Measurements from ENCODE around the gene LAMA3. TPM values are rescaled to one million over a fixed set of nuclear protein-coding genes. Genes with fewer than 3 reads are reported as not detected.

Gene LAMA3
- total RNA-seq, 1 donor from 2014 or later: 0.47 TPM

DNA sequence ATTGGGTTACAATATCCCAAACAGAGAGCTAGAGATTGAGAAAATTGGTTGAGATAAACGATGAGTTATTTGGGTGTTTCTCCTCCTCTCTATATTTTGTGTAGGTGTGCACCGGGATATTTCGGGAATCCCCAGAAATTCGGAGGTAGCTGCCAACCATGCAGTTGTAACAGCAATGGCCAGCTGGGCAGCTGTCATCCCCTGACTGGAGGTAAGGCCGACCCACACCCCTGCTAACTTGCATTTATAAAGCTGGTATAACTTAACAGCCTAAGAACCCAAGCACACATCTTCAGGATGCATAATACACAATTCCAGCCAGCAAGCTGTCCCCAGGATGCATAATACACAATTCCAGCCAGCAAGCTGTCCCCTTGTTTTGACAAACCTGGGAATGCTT is 200.7 kb downstream of the LAMA3 start:
- TF ChIP-seq, protein P1, sequence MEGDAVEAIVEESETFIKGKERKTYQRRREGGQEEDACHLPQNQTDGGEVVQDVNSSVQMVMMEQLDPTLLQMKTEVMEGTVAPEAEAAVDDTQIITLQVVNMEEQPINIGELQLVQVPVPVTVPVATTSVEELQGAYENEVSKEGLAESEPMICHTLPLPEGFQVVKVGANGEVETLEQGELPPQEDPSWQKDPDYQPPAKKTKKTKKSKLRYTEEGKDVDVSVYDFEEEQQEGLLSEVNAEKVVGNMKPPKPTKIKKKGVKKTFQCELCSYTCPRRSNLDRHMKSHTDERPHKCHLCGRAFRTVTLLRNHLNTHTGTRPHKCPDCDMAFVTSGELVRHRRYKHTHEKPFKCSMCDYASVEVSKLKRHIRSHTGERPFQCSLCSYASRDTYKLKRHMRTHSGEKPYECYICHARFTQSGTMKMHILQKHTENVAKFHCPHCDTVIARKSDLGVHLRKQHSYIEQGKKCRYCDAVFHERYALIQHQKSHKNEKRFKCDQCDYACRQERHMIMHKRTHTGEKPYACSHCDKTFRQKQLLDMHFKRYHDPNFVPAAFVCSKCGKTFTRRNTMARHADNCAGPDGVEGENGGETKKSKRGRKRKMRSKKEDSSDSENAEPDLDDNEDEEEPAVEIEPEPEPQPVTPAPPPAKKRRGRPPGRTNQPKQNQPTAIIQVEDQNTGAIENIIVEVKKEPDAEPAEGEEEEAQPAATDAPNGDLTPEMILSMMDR (IDR thresholded peaks at IDR 0.05): no peak
- TF ChIP-seq EZH2 (IDR thresholded peaks at IDR 0.05): no peak
- no peak for TF ChIP-seq EZH2phosphoT487 (IDR thresholded peaks at IDR 0.05)
- H3K36me3 Mint-ChIP-seq: no peaks in the 10 kb centered on the region
- no peaks in the 10 kb centered on the region for H3F3A ChIP-seq (ENCODE audit: low read depth)
- no peaks in the 10 kb centered on the region for H3K9me3 Mint-ChIP-seq
- no peaks in the 10 kb centered on the region for H3K9me3 ChIP-seq (ENCODE audit: low read depth)
- no peak overlapping the region for H2AFZ ChIP-seq (replicated peaks)
- H3K27ac Mint-ChIP-seq: no peak overlapping the region
- peaks cover 4% of the 10 kb centered on the region for H3K27me3 Mint-ChIP-seq (ENCODE audit: insufficient read depth, low read depth)
- H4K20me1 ChIP-seq (ENCODE audit: low read depth): no peaks in the 10 kb centered on the region
- H3K27ac ChIP-seq: no peak overlapping the region
- H3K36me3 ChIP-seq: no peaks in the 10 kb centered on the region
- H3K9ac ChIP-seq: no peak overlapping the region
- no peaks in the 10 kb centered on the region for H3K79me2 ChIP-seq (ENCODE audit: low read depth)
- DNase-seq (ENCODE audit: low spot score): no peak
- no peaks in the 10 kb centered on the region for H3K27me3 ChIP-seq
- H3K4me1 Mint-ChIP-seq: no peaks in the 10 kb centered on the region
- no peak overlapping the region for H3K4me3 Mint-ChIP-seq
- peaks cover under 1% of the 10 kb centered on the region for H3K4me1 ChIP-seq
- no peak overlapping the region for H3K4me3 ChIP-seq
- H3K4me2 ChIP-seq: no peak overlapping the region

DNA sequence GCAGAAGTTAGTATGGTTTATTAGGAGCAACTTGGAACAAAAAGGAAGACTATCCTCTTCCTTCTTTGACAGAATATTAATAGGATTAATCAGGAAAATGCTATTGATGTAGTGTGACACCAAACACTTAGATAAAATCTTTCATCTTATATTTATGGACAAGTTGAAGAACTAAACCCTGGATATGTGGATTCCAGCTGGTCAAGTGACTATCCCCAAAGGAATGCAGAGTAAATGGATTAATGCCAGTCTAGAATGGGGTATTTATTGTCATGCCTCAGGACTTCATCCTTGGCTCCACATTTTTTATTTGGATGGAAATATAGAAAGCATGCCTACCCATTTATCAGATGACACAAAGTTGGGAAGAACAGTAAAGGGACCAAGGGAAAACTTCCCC is 201.3 kb downstream of the LAMA3 start:
- Histone ChIP-seq H3F3A (ENCODE audit: low read depth) (no peaks in the 10 kb centered on the region), H2AFZ (replicated peaks) (no peak overlapping the region), H3K4me2 (no peak overlapping the region), H3K9me3 (ENCODE audit: low read depth) (no peaks in the 10 kb centered on the region), H3K4me1 (no peaks in the 10 kb centered on the region), H3K27me3 (no peaks in the 10 kb centered on the region), H3K27ac (no peak overlapping the region), H3K36me3 (no peaks in the 10 kb centered on the region), H3K9ac (no peak overlapping the region), H3K4me3 (no peak overlapping the region), H3K79me2 (ENCODE audit: low read depth) (no peaks in the 10 kb centered on the region), H4K20me1 (ENCODE audit: low read depth) (no peaks in the 10 kb centered on the region)
- no peak overlapping the region for H3K4me3 Mint-ChIP-seq
- no peak overlapping the region for H3K27ac Mint-ChIP-seq
- peaks cover 4% of the 10 kb centered on the region for H3K27me3 Mint-ChIP-seq (ENCODE audit: insufficient read depth, low read depth)
- no peak for DNase-seq (ENCODE audit: low spot score)
- H3K9me3 Mint-ChIP-seq: no peaks in the 10 kb centered on the region
- TF ChIP-seq EZH2phosphoT487 (IDR thresholded peaks at IDR 0.05) (no peak), EZH2 (IDR thresholded peaks at IDR 0.05) (no peak)
- TF ChIP-seq, protein P1 (IDR thresholded peaks at IDR 0.05): no peak
- no peaks in the 10 kb centered on the region for H3K36me3 Mint-ChIP-seq
- H3K4me1 Mint-ChIP-seq: no peaks in the 10 kb centered on the region

DNA sequence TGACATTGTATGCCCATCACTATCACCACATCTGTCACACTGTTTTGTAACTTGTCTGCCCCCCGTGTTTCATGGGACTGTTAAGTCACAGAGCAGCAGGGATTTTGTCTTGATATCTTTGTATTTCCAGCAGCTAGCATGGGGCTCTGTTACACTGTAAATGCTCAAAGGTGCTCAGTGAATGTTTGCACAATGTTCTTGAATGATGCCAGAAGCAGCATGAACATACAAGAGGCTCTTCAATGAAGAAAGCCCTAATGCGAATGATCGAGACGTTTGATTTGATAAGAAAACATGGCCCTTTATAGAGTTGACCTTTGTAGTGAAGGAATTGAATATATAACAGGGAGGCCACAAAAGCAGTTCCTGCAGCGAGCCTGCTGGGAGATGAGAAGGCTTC is 204.4 kb downstream of the LAMA3 start:
- H3K27me3 Mint-ChIP-seq (ENCODE audit: insufficient read depth, low read depth): peaks cover 2% of the 10 kb centered on the region
- Histone ChIP-seq H3K4me2 (no peak overlapping the region), H3K4me1 (no peaks in the 10 kb centered on the region), H3K4me3 (no peak overlapping the region), H3K36me3 (no peaks in the 10 kb centered on the region), H3F3A (ENCODE audit: low read depth) (no peaks in the 10 kb centered on the region), H2AFZ (replicated peaks) (no peak overlapping the region), H3K9me3 (ENCODE audit: low read depth) (no peaks in the 10 kb centered on the region), H4K20me1 (ENCODE audit: low read depth) (no peaks in the 10 kb centered on the region), H3K9ac (no peak overlapping the region), H3K27me3 (no peaks in the 10 kb centered on the region), H3K27ac (no peak overlapping the region), H3K79me2 (ENCODE audit: low read depth) (no peaks in the 10 kb centered on the region)
- no peaks in the 10 kb centered on the region for H3K4me1 Mint-ChIP-seq
- H3K4me3 Mint-ChIP-seq: no peak overlapping the region
- no peak for DNase-seq (ENCODE audit: low spot score)
- H3K9me3 Mint-ChIP-seq: no peaks in the 10 kb centered on the region
- TF ChIP-seq, protein P1 (IDR thresholded peaks at IDR 0.05): no peak
- no peak for TF ChIP-seq EZH2phosphoT487 (IDR thresholded peaks at IDR 0.05)
- TF ChIP-seq EZH2 (IDR thresholded peaks at IDR 0.05): no peak
- H3K36me3 Mint-ChIP-seq: no peaks in the 10 kb centered on the region
- no peak overlapping the region for H3K27ac Mint-ChIP-seq

Measured in neural progenitor cell (in vitro differentiated cells).